Sigmoid colon (tissue), 4 donors: ENCODE data around the gene MPHOSPH8.

Experiments used
- CTCF ChIP-seq, 4 experiments: fragments of 450-650 bp in 3 of 4; fragments of 200-600 bp in 1 of 4; IDR thresholded peaks; one replicate each; pipeline ENCODE4 v1.5.1; 2016 to 2019; ENCODE audit warnings: antibody characterized with exemption in 4 of 4, mild to moderate bottlenecking in 3 of 4, moderate library complexity in 2 of 4
- EP300 ChIP-seq, 4 donors: sonication (generic); formaldehyde crosslinking; IDR thresholded peaks; one replicate each; pipeline ENCODE4 v1.6.1; 2017; ENCODE audit warnings: antibody characterized with exemption in 4 of 4
- POLR2A ChIP-seq, 2 donors: fragments of 450-650 bp; IDR thresholded peaks; one replicate each; pipeline ENCODE4 v1.6.1; 2016; ENCODE audit warnings: antibody characterized with exemption in 2 of 2, mild to moderate bottlenecking in 2 of 2, moderate library complexity in 2 of 2
- POLR2AphosphoS5 ChIP-seq, 4 donors: sonication (generic); formaldehyde crosslinking; IDR thresholded peaks; one replicate each; pipeline ENCODE4 v1.6.1; 2017; ENCODE audit warnings: antibody characterized with exemption in 4 of 4

DNA sequence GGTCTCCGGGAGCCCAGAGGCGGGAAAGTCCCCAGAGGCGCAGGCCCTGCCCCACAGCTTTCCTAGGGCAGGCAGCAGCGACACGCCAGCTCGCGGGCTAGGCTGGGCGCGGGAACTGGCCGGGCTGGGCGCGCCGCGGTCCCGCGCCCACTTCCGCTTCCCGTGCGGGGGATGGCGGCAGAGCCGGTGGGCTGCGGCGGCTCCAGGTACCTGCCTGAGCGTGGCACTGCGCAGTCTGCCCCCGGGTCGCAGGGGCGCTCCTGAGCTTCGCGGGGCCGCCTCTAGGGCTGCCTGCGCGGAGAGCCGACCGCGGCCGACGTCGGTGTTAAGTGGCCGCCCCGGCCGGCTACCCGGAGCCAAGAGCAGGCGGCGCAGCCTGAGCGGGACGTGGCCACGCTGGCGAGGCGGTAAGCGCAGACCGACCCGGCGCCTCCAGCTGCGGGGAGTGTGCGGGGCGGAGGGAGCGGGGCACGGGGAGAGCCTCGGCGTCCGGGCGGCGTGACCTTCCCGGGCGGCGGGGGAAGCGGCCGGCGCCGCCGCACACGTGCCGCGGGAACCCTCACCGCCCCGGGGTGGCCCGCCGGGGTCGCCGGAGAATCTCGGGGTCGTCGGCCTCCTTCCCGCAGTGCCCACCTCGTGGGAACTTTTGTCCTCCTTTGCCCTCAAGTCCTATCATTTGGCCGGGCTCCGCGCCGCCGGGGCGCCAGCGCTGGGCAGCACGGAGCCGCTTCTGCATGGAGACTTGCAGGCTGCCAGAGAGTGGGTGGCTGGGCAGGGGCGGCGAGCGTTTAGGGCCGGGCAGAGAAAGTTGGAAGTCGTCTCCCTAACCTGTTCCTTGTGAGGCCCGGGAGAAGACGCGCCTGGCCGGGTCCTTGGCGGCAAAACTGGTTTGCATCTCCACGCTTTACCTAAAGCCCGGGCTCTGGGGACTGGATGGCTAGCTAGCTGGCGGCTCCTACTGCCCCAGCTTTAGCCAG, 31.4 kb upstream of the MPHOSPH8 start:
- no peak for TF ChIP-seq POLR2A (IDR thresholded peaks at IDR 0.05)
- TF ChIP-seq CTCF (IDR thresholded peaks at IDR 0.05) = no peak
- no peak for TF ChIP-seq POLR2AphosphoS5 (IDR thresholded peaks at IDR 0.05)
- no peak for TF ChIP-seq EP300 (IDR thresholded peaks at IDR 0.05)
